ENCODE data around the gene ABR. TPM values are rescaled to one million over a fixed set of nuclear protein-coding genes. Genes with fewer than 3 reads are reported as not detected.
A peak's percentile ranks its signal among the peaks of the same experiment; 100 is the strongest.

Gene ABR
- polyA plus RNA-seq, 2 of the 4 experiments (the other 2 are of a cell fraction) = 70.9 to 73.8 TPM

- peak overlapping the region; percentile 98 to 99 for H3K27ac ChIP-seq
- TF ChIP-seq POLR2A (IDR thresholded peaks at IDR 0.05; ENCODE audit: low read length) (peak; percentile 14), MAX (IDR thresholded peaks at IDR 0.05) (peak; percentile 18; the same call in 1 of the 2 replicates), HOXA7 (CRISPR knock-in tag; IDR thresholded peaks at IDR 0.05) (no peak), JUNB (IDR thresholded peaks at IDR 0.05) (no peak), TFCP2L1 (CRISPR knock-in tag; IDR thresholded peaks at IDR 0.05) (0 out of 2 replicates have a peak, but pooled peaks have one; percentile 36), JUN (IDR thresholded peaks at IDR 0.05) (no peak), HOXB13 (CRISPR knock-in tag; IDR thresholded peaks at IDR 0.05; ENCODE audit: low read depth) (no peak), EP300 (IDR thresholded peaks at IDR 0.05) (no peak), ELK1 (IDR thresholded peaks at IDR 0.05; ENCODE audit: low read depth, low read length) (no peak), CBX2 (IDR thresholded peaks at IDR 0.05; ENCODE audit: borderline replicate concordance, low read depth) (no peak)
- H3K4me2 ChIP-seq = peak overlapping the region; percentile 96
- no peak for FAIRE-seq
- peaks cover 52% of the 10 kb centered on the region for H3K4me1 ChIP-seq
- peak in 1 of 2 experiments; percentile 53 for DNase-seq (ENCODE audit: low read depth in 1 of 2, low spot score in 1 of 2)
- POLR2A ChIA-PET = interaction anchor here (1.1 to 1.8 kb wide), 3 partner anchors 13 to 29 kb away, joined by 3 to 9 read pairs (median 4); no protein-coding TSS in a partner anchor
- CTCF ChIA-PET = interaction anchor here (0.6 to 7.0 kb wide), 12 partner anchors 10 to 612 kb away, joined by 3 to 57 read pairs (median 6); no protein-coding TSS in a partner anchor
- H3K4me3 ChIP-seq = peak overlapping the region; percentile 80
- ATAC-seq = peak; percentile 30 to 44
- H3K9me3 ChIP-seq = no peaks in the 10 kb centered on the region
- 12% methylated on average over 18 of the region's 34 CpGs for WGBS (ENCODE audit: missing lambda C conversion rate)
These were observed 69.9 kb downstream of the ABR start for GRCh38 chr17:1109606-1110540.

GRCh38 chr17:1108765-1109605 is 70.8 kb downstream of the ABR start:
- H3K4me2 ChIP-seq = peak overlapping the region; percentile 96
- H3K9me3 ChIP-seq = no peaks in the 10 kb centered on the region
- 3% methylated on average over 20 of the region's 103 CpGs for WGBS (ENCODE audit: missing lambda C conversion rate)
- ATAC-seq (peak; percentile 39 to 40), FAIRE-seq (no peak), DNase-seq (ENCODE audit: low read depth in 1 of 2, low spot score in 1 of 2) (peak; percentile 48 to 66)
- TF ChIP-seq PHF8 (IDR thresholded peaks at IDR 0.05; ENCODE audit: borderline replicate concordance, low read depth) (peak; percentile 72; the same call in 1 of the 2 replicates), BCL3 (IDR thresholded peaks at IDR 0.05) (peak; percentile 82; the same call in 2 of the 3 replicates), RAD21 (conservative IDR thresholded peaks at IDR 0.05 in 1 of 2, IDR thresholded peaks at IDR 0.05 in 1 of 2) (0 out of 5 replicates have a peak, but pooled peaks of 1 of the 2 experiments have one; percentile 9), HDAC2 (IDR thresholded peaks at IDR 0.05) (no peak), POLR2A (IDR thresholded peaks at IDR 0.05; ENCODE audit: low read length) (peak; percentile 45), HOXB13 (CRISPR knock-in tag; IDR thresholded peaks at IDR 0.05; ENCODE audit: low read depth) (no peak), MAX (IDR thresholded peaks at IDR 0.05) (peak; percentile 20; the same call in 1 of the 2 replicates), E2F6 (IDR thresholded peaks at IDR 0.05; ENCODE audit: borderline replicate concordance, low read depth) (peak; percentile 40; the same call in 1 of the 2 replicates), JUN (IDR thresholded peaks at IDR 0.05) (peak; percentile 41 to 81; a peak in 3 of 5 replicates), GATA3 (IDR thresholded peaks at IDR 0.05; ENCODE audit: borderline replicate concordance) (0 out of 2 replicates have a peak, but pooled peaks have one; percentile 8)
- peak overlapping the region; percentile 80 for H3K4me3 ChIP-seq
- peaks cover 44% of the 10 kb centered on the region for H3K4me1 ChIP-seq
- ChIA-PET CTCF (interaction anchor here (1.6 to 3.0 kb wide), 3 partner anchors 13 to 78 kb away, joined by 10 to 15 read pairs (median 15); no protein-coding TSS in a partner anchor), POLR2A (interaction anchor here (1.2 kb wide), 1 partner anchor 29 kb away, joined by 3 read pairs; no protein-coding TSS in a partner anchor)
- H3K27ac ChIP-seq = peak overlapping the region; percentile 98 to 99
